Putamen (tissue), 1 donor: ENCODE results near the gene FAM83F.
A peak's percentile ranks its signal among the peaks of the same experiment; 100 is the strongest.

Source experiments
- DNase-seq: peaks from one replicate; pipeline ENCODE4 v3.0.0-alpha.2; 2016; ENCODE audit warnings: low spot score

The FAM83F gene

DNA sequence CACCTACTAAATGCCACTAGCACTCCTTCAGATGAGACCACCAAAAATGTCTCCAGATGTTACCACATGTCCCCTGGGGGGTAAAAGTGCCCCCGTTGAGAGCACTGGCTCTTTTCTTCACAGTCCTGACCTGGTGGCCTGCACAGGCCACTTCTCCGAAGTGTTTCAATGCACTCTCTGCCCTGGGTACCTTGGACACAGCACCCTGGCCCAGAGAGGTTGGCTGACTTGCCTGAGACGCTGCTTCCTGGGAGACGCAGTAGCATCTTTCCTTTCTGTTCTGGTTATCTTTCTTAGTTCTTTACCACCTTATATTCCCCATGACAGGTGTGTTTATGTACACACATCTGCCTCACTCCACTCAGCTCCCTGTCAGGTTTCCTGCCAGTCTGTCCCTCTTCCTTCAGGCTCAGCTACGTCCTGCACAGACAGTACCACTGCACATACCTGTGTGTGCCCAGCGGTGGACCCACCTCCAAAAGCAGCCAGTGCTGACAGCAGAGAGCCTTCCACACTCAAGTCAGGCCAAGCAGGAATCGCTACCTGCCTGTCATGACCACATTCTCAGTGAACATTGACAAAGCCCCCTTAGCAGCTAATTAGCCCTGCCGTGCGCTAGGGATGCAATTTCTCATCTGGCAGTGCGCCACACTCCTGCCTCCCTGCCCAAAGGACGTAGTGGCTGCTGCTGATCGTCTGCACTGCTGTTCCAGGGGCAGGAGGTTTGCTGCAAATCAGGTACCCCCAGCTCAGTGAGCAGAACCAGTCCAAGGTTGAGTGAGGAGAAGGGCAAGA, 39.0 kb downstream of the FAM83F start:
- DNase-seq = no peak

DNA sequence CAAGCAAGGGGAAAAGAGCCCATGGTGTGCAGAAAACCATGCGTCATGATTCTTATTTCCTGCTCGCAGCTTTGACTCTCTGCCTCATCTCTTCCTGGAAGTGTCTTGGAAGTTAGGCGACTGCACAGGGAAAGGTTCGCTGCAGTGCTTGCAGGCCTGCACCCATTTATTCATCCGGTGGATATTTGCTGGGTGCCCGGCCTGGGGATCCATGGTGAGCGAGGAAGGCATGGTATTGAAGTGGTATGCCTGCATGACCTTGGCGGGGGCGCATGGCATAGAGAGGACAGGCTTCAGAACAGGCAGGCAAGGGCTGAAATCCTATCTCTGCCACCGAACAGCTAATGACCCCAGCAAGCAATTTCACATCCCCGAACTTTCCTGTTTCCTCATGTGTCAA, 40.6 kb downstream of the FAM83F start:
- DNase-seq = no peak

DNA sequence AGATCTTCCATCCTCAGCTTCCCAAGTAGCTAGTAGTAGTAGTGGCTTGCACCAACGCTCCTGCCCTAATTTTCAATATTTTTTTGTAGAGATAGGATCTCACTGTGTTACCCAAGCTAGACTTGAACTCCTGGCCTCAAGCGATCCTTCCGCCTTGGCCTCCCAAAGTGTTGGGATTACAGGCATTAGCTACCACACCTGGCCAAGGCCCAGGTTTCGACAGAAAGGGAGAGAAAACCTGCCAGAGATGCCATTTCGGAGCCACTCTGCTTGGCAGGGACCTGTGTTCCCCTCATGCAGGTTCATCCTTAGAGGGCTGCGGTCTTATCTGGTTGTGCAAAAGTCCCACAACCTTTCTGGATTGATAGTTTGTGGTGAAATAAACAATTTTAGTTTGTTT, 41.4 kb downstream of the FAM83F start:
- DNase-seq = no peak

DNA sequence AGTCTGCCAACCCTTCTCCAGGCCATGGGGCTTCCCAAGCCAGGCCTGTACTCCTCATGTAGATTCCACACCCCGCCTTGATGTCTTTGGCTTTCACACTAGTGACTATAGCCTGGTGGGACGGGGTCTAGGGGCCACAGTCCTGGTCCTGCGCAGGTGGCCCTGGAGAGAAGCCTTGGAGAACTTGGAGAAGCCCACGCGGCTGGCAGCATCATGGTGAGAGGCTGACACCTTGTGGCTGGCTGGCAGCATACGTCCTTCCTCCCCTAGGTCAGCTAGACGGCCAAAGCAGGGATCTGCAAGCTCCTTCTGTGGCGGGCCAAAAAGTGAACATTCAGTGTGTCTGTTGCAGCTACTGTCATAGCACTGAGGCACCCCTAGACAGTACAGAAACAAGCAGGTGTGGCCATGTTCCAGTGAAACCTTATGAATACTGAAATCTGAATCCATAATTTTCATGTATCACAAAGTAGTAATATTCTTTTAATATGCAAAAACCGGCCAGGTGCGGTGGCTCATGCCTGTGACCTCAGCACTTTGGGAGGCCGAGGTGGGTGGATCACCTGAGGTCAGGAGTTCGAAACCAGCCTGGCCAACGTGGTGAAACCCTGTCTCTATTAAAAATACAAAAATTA, 42.0 kb downstream of the FAM83F start:
- no peak for DNase-seq

DNA sequence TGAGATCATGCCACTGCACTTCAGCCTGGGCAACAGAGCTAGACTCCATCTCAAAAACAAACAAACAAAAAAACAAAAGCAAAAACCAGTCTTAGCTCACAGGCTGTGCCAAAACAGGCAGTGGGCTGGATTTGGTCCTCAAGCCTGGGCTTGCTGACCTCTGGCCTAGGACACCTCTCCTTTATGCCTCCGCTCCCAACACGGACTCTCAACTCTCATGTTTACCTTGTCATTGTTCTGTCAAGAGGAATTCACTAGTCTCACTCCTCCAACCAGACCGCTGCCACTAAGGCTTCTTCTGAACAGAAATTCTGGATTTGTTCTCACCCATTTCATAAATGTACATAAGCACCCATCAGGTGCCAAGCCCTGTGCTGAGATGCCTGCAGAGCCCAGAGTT, 42.6 kb downstream of the FAM83F start:
- no peak for DNase-seq

DNA sequence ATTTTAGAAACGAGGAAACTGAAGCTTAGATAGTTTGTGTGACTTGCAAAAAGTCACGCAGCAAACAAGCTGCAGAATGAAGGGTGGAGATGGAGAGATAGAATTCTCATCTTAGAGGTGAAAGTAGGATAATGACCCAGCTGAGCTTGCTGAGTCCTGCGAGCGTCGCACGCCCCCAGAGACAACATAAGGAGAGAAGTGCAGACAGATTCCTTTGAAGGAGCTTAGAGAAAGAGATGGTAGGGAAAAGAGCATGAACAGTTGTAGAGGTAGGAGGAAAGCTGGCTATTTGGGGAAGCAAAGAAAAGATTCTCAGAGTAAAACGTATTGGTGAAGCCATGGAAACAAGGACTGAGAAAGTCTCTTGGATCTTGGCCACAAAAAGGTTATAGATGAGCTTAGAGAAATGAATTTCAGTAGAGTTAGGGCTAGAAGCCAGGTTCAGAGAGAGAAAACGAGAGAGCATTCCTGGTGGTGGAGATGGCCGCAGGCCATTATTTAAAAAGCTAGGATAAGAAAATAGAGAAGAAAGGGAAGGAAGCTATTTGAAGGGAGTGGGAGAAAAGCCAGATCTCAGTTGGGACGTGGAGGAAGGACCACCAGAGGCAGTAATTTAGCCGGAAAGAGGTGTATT, 44.8 kb downstream of the FAM83F start:
- DNase-seq = no peak

DNA sequence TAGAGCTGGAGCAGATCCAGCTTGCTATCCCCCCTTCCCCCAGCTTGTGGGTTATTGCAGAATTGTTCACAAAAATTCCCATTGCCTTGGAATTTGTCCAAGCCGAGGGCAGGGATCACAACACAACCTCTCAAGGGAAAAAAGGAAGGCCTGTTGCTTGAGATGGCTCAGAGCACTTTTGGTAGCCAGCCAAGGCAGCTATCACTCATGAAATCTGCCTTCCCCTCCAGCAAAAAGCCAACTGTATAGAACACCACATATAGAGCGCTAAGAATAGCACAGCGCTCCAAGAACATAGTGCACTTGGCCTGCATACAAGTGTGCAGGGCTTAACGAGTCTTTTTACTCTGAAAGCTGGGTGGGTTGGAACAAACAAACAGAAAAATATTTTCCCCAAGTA, 46.2 kb downstream of the FAM83F start:
- DNase-seq = no peak

DNA sequence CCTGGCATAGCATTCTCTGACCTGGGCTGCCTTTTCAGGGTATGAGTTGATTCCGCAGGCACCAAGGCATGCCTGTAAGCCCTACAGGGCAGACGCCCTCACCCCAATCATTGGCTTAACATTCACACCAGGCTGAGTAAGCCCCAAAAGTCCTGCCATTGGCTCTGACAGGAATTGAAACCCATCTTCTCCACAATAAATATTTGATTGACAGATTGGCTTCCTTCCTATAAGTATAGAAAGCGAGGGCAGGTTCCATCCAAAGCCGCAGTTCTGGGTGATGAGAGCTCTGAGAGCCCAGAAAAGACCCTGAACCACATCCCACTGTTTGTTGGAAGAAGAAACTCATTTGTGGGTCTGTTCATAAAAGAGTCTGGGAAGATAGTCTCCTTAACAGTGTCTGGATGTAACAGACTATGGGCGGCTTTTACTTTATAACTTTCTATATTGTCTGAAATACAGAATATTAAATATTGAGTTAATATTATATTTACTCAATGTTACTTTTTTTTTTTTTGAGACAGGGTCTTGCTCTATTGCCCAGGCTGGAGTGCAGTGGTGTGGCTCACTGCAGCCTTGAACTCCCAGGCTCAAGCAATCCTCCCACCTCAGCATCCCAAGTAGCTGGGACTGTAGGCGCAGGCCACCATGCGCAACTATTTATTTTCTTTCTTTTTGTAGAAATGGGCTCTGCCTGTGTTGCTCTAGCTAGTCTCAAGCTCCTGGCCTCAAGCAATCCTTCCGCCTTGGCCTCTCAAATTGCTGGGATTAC, 46.8 kb downstream of the FAM83F start:
- no peak for DNase-seq

DNA sequence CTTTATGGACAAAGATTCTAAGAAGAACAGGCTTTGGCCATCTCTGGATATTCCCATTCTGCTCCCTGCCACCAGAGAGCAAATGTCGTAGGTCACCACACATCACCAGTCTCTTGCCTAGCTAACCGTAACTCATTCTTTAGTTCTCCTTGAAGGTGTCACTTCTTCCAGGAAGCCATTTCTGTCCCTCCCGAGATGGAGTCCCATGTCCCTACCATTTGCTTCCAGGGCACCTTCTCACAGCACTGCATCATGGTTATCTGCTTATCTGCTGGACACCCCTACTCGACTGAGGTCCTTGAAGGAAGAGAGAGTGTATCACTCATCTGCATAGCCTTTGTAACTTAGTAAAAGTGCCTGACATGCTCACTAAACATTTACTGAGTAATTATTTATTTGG, 47.6 kb downstream of the FAM83F start:
- no peak for DNase-seq

DNA sequence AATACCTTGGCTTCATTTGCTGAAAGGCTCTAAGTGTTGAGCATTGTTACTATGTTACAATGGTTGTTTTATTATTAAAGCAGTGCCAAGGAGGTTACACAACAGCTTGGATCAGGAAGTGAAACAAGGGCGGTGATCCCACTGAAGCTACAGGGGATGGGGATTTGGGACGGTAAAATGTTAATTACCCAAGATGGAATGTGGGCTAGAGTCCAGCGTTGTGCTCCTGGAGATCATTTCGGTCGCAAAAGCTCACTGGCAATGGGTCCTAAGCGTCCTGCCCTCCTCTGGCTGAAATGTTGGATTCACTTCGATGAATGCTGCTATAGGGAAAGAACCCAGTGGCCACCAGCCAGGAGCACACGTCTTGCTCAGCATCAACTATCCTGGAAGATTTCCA, 48.3 kb downstream of the FAM83F start:
- DNase-seq = no peak

DNA sequence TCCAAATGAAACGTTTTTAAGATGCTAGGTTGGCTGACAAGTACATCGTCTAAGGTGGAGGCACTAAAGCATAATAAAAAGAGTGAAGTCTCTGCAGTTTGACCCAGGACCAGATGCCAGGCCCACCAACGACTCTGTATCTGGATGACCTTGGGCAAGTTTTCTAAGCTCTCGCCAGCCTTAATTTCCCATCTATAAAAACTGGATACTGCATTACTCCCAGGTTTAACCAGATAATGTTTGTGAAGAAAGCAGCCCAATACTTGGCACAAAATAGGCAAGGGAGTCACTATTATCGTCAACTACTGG, 49.0 kb downstream of the FAM83F start:
- DNase-seq = no peak

DNA sequence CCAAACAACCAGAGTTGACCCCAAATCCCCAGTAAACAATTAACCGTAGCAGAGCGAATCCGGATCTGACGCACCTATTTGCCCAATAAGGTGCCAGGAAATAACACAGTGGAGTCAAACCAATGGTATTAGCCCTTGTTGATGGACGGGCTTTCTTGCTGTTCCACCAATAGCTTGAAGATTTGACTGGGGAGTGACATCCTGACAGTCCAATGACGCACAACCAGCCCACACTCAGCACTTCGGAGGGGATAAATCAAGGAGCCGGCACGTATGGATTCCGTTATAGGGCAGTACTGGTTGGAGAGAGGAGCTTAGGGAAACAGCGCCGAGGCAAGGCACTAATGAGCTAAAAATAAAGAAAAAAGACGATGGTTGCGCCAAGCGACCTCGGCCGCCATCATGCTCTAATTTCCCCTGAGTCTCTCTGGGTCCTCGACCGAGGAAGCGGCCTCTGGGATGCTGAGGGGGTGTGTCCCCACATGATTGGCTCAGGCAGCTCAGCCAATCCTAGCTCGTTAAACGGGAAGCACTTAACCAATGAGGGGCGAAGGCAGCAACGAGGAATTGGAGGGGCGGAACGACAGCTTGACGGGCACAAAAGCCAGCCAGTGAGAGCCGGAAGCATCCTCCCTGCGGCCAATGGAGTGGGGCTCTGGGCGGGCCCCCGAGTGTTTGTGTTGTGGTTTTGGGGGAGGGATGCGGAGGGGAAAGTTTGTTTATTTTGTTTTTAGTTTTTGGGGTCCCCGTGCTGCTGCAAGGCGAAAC, 49.5 kb downstream of the FAM83F start:
- peak; percentile 99 for DNase-seq

DNA sequence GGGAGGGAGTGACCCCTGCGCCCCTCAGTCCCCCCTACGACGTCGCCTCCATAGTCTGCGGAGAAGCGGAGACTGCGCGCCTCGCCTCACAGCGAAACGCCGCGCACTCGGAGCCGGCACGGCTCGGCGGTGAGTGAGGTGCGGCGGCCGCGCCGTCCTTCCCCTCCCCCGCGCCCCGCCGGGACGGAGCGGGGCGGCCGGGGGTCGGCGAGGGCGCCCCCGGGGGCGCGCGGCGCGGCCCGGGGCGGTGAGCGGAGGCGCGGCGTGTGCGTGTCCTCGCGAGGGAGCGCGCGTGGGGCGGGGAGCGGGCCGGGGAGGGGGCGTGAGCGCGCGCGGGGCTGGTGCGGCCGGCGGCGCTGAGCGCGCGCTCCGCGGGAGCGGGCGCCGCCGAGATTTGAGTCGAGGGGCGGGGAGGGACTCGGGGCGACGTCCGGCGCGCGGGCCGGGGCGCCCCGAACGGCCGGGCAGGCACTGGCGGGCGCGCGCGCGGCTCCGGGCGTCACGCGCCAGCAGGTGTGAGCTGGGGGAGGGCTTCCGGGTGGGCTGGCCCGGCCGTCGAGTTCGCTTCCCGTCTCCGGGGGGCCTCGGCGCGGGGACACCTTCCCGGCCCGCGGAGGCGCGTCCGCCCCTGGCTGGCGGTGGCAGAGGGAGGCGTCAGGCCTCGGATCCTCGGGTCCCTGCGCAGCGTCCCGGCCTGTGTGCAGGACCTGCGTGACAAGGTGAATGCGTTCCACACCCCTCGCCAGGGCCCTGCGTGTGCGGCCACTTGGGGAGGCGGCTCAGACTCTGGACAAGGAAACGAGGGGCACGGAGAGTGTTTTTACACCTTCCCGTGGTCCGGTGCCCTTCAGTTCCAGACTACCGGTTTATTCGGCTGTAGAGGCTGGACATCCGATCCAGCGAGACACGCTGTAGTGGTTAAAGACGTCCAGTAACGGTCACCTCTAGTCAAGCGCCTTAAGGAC, 50.4 kb downstream of the FAM83F start:
- DNase-seq = no peak

DNA sequence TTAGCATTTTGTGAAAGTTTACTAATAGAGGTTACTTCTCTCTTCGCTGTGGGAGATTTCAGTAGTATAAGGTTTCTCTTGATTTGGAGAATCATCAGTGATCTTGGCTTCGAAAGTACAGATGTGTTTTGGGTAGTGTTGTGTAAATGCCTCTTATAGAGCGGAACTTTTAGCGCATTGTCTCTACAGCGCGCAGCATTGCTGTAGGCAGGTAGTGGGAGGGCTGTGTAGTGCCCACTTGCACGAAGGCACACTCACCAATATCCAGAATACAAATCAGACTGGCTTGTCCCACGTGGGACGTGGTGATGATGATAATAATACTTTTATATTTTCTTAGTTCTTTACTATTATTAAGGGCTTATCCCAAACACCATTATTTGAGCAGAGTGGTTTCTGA, 51.4 kb downstream of the FAM83F start:
- DNase-seq = no peak

DNA sequence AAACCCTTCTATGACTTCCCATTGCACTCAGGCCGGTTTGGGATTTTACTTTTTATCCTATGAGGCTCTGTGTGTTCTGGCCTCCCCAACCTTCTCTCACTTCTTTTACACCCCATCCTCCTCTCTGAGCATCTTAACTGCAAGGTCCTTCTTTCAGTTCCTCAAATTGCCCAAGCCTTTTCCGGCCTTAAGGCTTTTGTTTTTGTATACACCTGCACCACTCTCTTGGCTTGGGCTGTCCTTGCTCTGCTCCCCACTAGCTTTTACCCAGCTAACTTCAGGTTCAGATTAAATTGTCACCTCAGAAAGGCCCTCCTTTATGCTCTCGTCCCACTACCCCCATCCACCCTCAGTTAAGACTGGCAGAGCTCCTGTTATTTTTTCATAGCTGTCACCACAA, 55.5 kb downstream of the FAM83F start:
- DNase-seq = no peak

DNA sequence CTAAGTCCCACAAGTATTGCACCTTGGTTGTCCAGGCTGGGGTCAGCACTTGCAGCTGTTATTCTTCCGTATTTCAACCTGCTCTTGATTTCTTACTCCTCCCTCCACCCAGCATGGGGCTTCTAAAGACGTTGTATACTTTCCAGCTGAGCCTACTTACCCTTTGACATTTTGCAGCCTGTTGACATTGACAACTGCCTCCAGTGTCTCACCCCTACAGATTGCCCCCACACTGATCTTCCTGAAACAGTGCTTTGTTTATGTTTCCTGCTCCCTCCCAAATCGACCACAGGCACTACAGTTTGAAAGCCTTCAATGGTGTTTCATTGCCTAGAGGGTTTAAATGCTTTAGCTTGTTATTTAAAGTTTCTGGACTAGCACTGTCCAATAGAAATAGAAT, 56.6 kb downstream of the FAM83F start:
- DNase-seq = no peak

DNA sequence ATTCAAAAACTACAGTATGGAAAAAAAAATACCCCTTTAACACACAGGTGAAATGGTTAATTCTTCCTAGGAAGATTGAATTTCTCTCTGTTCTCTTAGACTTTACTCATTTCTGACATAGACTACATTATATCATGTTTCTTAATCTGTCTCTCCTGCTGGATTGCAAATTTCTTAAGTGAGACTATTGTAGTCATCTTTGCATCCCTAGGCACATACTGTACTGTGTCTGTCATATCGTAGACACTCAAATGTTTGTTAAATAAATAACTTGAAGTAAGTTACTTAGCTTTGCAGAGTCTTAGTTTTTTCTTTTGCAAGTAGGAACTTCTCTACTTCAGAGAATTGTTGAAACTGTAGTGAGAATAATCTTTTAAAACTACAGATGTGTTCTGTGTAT, 58.7 kb downstream of the FAM83F start:
- no peak for DNase-seq

DNA sequence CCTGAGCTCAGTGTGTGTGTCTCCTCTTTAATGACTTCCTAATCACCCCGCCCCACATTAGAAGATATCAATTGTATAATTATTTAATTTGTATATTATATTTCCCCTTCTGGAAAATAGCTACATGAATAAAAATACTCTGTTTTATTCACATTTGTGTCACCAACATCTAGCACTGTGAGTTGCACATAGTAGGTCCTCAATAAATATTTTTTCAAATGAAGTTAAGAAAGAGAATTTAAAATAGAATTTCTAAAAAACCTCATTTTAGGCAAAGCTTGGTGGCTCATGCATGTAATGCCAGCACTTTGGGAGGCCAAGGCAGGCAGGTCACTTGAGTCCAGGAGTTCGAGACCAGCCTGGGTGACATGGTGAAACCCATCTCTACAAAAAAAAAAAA, 59.7 kb downstream of the FAM83F start:
- no peak for DNase-seq

DNA sequence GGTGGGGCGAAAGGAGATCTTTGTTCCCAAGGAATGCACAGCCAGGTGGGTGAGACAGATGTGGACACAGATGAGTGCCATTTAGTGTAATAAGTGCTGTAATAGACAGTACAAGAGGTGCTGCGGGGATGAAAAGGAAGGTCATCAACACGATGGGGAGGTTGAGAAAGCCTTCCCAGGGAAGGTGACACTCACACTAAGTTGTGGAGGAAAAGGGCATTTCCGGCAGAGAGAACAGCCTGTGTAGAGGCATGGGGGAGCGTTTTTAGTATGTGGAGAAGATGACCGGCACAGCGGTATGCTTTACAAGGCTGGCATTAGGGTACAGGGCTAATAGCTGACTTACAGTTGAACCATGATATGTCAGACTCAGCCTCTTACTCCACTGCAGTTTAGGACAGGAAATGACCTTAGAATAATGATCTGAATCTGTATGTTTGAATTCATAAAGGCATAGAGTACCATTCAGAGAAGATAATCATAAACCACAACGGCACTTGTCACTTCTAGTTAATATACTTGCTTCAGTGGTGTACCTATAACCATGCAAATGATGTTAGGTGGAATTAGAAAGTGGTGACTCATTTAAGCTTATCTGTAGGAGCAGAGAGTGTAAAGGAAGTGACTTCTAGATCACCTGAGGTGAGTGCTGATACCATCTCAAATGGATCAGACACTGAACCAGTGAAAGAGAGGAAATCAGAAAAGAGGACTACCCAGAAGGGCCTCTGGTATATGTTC, 60.6 kb downstream of the FAM83F start:
- DNase-seq = peak; percentile 18

DNA sequence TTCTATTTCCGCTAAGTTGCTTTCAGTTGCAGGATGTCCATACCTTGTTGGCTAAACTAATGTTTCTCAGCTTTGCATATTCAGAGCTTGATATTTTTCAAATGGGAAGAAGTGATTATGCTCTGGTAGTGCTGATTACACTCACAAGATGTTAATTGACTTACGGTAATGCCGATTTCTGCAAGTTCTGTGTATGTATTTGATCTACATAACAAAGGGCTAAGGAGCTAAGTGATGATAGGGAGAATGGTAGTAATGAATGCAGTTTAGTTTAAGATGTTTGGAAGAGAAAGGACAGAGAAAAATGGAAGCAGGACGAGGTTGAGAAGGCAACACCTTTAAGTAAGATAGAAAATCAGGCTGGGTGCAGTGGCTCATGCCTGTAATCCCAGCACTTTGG, 61.4 kb downstream of the FAM83F start:
- DNase-seq = no peak
